HG03060 (cell line): ENCODE data around the gene NKAPD1.
A peak's percentile ranks its signal among the peaks of the same experiment; 100 is the strongest.
"Not testable (repeated sequence)": the region's sequence is repeated elsewhere in the genome, so short reads cannot be mapped to it uniquely, and the experiment has no call there.

Source experiments
- ATAC-seq: cut with Tn5 transposase; IDR thresholded peaks from one replicate; pipeline ENCODE4 v1.9.1; 2021; ENCODE audit warnings: low read depth, moderate number of reproducible peaks; ENCODE audit not compliant: unreplicated experiment

The NKAPD1 gene

GRCh38 chr11:112073941-112074811 is at the start of gene NKAPD1, which contains the start of gene PIH1D2:
NKAPD1 (plus strand) TSS chr11:112074299; CDS start chr11:112075575, 1,276 bp downstream.
PIH1D2 (minus strand) TSS chr11:112074017; CDS start chr11:112073174, 843 bp downstream.
- no peak for ATAC-seq

GRCh38 chr11:112024773-112025678 is 49.1 kb upstream of the NKAPD1 start, which contains the start of gene DLAT:
DLAT (plus strand) TSS chr11:112025408; CDS start chr11:112025473, 65 bp downstream.
- ATAC-seq, result peak; percentile 47

- no peak for ATAC-seq
Observed at GRCh38 chr11:112025707-112026106, 48.4 kb upstream of the NKAPD1 start.

GRCh38 chr11:112026784-112027410 is 47.2 kb upstream of the NKAPD1 start:
- ATAC-seq, result not testable (repeated sequence)

GRCh38 chr11:112029460-112029859 is 44.6 kb upstream of the NKAPD1 start:
- no peak for ATAC-seq

GRCh38 chr11:112033902-112034301 is 40.2 kb upstream of the NKAPD1 start:
- ATAC-seq, result no peak

GRCh38 chr11:112037527-112037926 is 36.6 kb upstream of the NKAPD1 start:
- no peak for ATAC-seq

- no peak for ATAC-seq
Observed at GRCh38 chr11:112042161-112042960, 31.7 kb upstream of the NKAPD1 start.

- ATAC-seq, result no peak
Observed at GRCh38 chr11:112042961-112043304, 31.2 kb upstream of the NKAPD1 start.

- no peak for ATAC-seq
Observed at GRCh38 chr11:112044961-112045360, 29.1 kb upstream of the NKAPD1 start.

GRCh38 chr11:112046647-112047046 is 27.5 kb upstream of the NKAPD1 start:
- ATAC-seq, result not testable (repeated sequence)

- not testable (repeated sequence) for ATAC-seq
Observed at GRCh38 chr11:112048256-112048655, 25.8 kb upstream of the NKAPD1 start.

- no peak for ATAC-seq
Observed at GRCh38 chr11:112049777-112050176, 24.3 kb upstream of the NKAPD1 start.

- ATAC-seq, result peak; percentile 83
Observed at GRCh38 chr11:112050721-112051120, 23.4 kb upstream of the NKAPD1 start.

GRCh38 chr11:112051768-112052167 is 22.3 kb upstream of the NKAPD1 start:
- no peak for ATAC-seq

- no peak for ATAC-seq
Observed at GRCh38 chr11:112057170-112057569, 16.9 kb upstream of the NKAPD1 start.

GRCh38 chr11:112058103-112058502 is 16.0 kb upstream of the NKAPD1 start:
- no peak for ATAC-seq

GRCh38 chr11:112062923-112063322 is 11.2 kb upstream of the NKAPD1 start:
- no peak for ATAC-seq

GRCh38 chr11:112082729-112083128 is 8.6 kb downstream of the NKAPD1 start:
- no peak for ATAC-seq
